Kidney (tissue), 14 donors: ENCODE data around the gene SLC4A4. TPM values are rescaled to one million over a fixed set of nuclear protein-coding genes. Genes with fewer than 3 reads are reported as not detected.

Source experiments
- DNase-seq, 5 donors: peaks; one replicate each; pipeline ENCODE4 v3.0.0-alpha.2; 2013 to 2020
- FAIRE-seq: peaks from 2 replicates; lab custom pipeline; 2012; peaks lifted over from hg19 to GRCh38; lab: Jason Lieb, UNC
- H3K27ac ChIP-seq, 2 donors: one replicate each; pipeline ENCODE4 v1.7.0; 2013; ENCODE audit warnings: low read depth in 2 of 2, low read length in 2 of 2, inconsistent platforms in 1 of 2
- H3K27me3 ChIP-seq: one replicate; pipeline ENCODE4 v1.7.1; 2013; ENCODE audit warnings: low read length, inconsistent platforms; ENCODE audit not compliant: control insufficient read depth, insufficient read depth
- H3K36me3 ChIP-seq, 3 donors: one replicate each; pipeline versions ENCODE4 v1.7.0 to v1.7.1; 2013; ENCODE audit warnings: low read length in 3 of 3, control low read depth in 1 of 3, inconsistent platforms in 1 of 3; ENCODE audit not compliant: insufficient read depth in 3 of 3, control insufficient read depth in 2 of 3
- H3K4me1 ChIP-seq, 3 donors: one replicate each; pipeline versions ENCODE4 v1.7.0 to v1.7.1; 2013; ENCODE audit warnings: low read length in 3 of 3, inconsistent platforms in 1 of 3, low read depth in 1 of 3; ENCODE audit not compliant: control insufficient read depth in 2 of 3, insufficient read depth in 2 of 3
- H3K4me3 ChIP-seq, 3 donors: one replicate each; pipeline versions ENCODE4 v1.7.0 to v1.8.1; 2013; ENCODE audit warnings: low read length in 3 of 3, control low read depth in 1 of 3, inconsistent platforms in 1 of 3
- H3K9ac ChIP-seq, 3 donors: one replicate each; pipeline versions ENCODE4 v1.7.0 to v1.7.1; 2013; ENCODE audit warnings: low read length in 3 of 3, control low read depth in 1 of 3, inconsistent platforms in 1 of 3
- H3K9me3 ChIP-seq, 3 donors: one replicate each; pipeline versions ENCODE4 v1.7.0 to v1.7.1; 2013; ENCODE audit warnings: low read length in 3 of 3, control low read depth in 1 of 3, inconsistent platforms in 1 of 3; ENCODE audit not compliant: control insufficient read depth in 2 of 3, insufficient read depth in 1 of 3
- intact Hi-C: fragments of 100-400 bp; cut with DNase I; formaldehyde crosslinking; loops from one replicate; pipeline ENCODE4 v1.11.1; 2022
- polyA plus RNA-seq: library from polyadenylated mRNA; stranded (reverse); fragments of 350-450 nt; fragmentation: Illumina TruSeq; extraction: RNeasy Lipid Tissue Mini Kit (QIAGEN cat#74804); gene quantifications from one replicate; pipeline ENCODE4 v1.2.3, GENCODE V29; 2014; ENCODE audit warnings: low read depth, low replicate concordance; ENCODE audit not compliant: insufficient read depth
- total RNA-seq: library from RNA; stranded (reverse); fragmentation: NEBNext Ultra II Directional; extraction: Animal tissue kit (Norgen Biotek cat#: 25700); gene quantifications from one replicate; pipeline ENCODE4 v1.2.1, GENCODE V29; 2021
- TF ChIP-seq, protein P1 (sequence below): IDR thresholded peaks from 3 replicates; pipeline ENCODE4 v1.5.1; 2012; ENCODE audit warnings: mild to moderate bottlenecking, moderate library complexity, borderline replicate concordance; ENCODE audit not compliant: insufficient read depth; ENCODE audit errors: extremely low read depth
- donor health status: control.
- donor health status: control.
- donor health status: control.
- donor health status: control.
- donor health status: control.
- donor health status: DM: yes; HTN: yes; CAD: no.
- donor health status: Normal renal cell carcinoma (clear cell type).

Gene SLC4A4
- total and polyA plus RNA-seq, 2 donors from 2014 or later, result 37.1 to 56.5 TPM

DNA sequence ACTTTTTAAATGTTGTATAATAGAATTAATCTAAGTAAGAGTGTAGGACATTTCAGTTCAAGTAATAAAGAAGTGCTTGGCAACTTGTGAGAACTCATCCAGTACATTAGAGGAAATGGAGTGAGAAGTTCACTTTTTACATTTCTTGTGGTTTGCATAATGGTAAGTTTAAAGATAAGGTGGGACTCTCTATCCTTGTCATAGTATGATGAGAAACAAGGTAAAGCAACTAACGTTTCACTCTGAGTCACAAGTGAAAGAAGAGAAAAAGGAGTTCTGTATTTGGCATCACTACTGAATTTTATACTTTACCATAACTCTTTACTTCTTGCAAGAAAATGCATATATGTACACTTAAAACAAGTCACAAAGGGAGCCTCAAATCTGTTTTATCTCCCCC, 219.4 kb downstream of the SLC4A4 start:
- Histone ChIP-seq H3K27me3 (no peaks in the 10 kb centered on the region), H3K9me3 (no peaks in the 10 kb centered on the region), H3K27ac (no peak overlapping the region), H3K9ac (no peak overlapping the region), H3K4me1 (no peaks in the 10 kb centered on the region), H3K36me3 (peaks cover 3 to 12% (median 3%) of the 10 kb centered on the region in 3 donors), H3K4me3 (no peak overlapping the region)
- TF ChIP-seq, protein P1, sequence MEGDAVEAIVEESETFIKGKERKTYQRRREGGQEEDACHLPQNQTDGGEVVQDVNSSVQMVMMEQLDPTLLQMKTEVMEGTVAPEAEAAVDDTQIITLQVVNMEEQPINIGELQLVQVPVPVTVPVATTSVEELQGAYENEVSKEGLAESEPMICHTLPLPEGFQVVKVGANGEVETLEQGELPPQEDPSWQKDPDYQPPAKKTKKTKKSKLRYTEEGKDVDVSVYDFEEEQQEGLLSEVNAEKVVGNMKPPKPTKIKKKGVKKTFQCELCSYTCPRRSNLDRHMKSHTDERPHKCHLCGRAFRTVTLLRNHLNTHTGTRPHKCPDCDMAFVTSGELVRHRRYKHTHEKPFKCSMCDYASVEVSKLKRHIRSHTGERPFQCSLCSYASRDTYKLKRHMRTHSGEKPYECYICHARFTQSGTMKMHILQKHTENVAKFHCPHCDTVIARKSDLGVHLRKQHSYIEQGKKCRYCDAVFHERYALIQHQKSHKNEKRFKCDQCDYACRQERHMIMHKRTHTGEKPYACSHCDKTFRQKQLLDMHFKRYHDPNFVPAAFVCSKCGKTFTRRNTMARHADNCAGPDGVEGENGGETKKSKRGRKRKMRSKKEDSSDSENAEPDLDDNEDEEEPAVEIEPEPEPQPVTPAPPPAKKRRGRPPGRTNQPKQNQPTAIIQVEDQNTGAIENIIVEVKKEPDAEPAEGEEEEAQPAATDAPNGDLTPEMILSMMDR, result no peak
- DNase-seq (no peak), FAIRE-seq (no peak)
- intact Hi-C loops, result no loop called here

DNA sequence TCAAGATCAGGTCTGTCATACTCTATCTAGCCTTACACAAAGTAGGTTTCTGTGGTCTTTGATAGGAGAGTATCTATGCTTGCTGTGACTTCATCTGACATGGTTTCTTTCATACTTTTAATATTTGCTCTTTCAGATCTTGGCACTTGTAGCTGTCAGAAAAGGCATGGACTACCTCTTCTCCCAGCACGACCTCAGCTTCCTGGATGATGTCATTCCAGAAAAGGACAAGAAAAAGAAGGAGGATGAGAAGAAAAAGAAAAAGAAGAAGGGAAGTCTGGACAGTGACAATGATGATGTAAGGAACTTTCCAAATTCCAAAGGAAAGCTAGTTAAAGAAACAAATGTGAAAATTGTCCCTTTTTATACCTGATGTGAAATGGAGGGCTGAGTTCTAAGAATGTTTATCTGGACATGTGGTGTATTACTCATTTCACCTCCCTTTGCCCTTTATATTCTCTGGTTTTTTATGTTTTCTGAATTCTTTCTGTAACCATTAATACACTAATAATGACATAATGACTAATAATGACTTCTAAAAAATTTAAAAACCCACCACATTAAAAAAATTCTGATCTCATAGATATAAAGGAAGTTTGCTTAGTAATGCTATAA, 221.2 kb downstream of the SLC4A4 start:
- TF ChIP-seq, protein P1, result no peak
- no peak overlapping the region for H3K27ac ChIP-seq
- intact Hi-C loops, result no loop called here
- peaks cover 3 to 17% (median 3%) of the 10 kb centered on the region in 3 donors for H3K36me3 ChIP-seq
- H3K4me3 ChIP-seq, result no peak overlapping the region
- no peak overlapping the region for H3K9ac ChIP-seq
- no peaks in the 10 kb centered on the region for H3K4me1 ChIP-seq
- DNase-seq, result no peak
- no peaks in the 10 kb centered on the region for H3K27me3 ChIP-seq
- H3K9me3 ChIP-seq, result no peaks in the 10 kb centered on the region
- no peak for FAIRE-seq

DNA sequence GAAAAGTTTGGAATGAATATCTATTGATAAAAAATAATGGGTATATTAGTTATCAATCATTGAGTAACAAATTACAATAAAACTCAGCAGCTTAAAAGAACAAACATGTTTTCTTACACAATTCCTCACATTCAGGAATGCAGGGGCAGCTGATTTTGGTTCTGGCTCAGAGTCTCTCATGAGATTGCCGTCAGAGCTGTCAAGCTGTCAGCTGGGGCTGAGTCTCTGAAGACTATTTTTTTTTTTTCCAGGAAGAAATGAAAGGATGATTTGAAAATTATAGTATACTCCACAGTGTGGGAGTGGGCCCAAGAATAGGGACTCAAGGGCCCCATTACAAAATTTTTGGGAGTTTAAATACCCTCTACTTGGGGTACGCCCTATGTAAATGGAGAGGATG, 226.0 kb downstream of the SLC4A4 start:
- H3K9me3 ChIP-seq, result no peaks in the 10 kb centered on the region
- no peaks in the 10 kb centered on the region for H3K4me1 ChIP-seq
- TF ChIP-seq, protein P1, result no peak
- DNase-seq, result no peak
- H3K27me3 ChIP-seq, result no peaks in the 10 kb centered on the region
- no peak overlapping the region for H3K27ac ChIP-seq
- intact Hi-C loops, result no loop called here
- H3K9ac ChIP-seq, result no peak overlapping the region
- peaks cover 0 to 19% (median 5%) of the 10 kb centered on the region in 3 donors for H3K36me3 ChIP-seq
- FAIRE-seq, result no peak
- no peak overlapping the region for H3K4me3 ChIP-seq

DNA sequence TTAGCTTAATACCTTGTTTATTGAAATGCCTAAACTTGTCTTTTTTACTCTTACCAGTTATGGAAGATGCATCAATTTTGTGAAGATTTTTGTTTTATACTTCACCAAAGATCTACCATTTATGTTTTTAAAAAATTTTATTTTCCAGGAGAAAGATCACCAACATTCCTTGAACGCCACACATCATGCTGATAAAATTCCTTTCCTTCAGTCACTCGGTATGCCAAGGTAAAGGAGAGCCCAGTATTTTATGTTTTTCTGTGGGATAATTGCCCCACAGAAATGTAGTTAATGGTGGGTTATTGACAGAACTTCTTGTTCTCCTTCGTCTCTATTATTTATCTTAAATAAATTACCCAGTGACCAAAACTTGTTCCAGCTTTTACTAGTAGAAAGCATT, 228.0 kb downstream of the SLC4A4 start:
- TF ChIP-seq, protein P1, result no peak
- H3K4me3 ChIP-seq, result no peak overlapping the region
- no peak for DNase-seq
- H3K36me3 ChIP-seq, result peaks cover 0 to 25% (median 10%) of the 10 kb centered on the region in 3 donors
- FAIRE-seq, result no peak
- H3K9ac ChIP-seq, result no peak overlapping the region
- no peak overlapping the region for H3K27ac ChIP-seq
- H3K4me1 ChIP-seq, result no peaks in the 10 kb centered on the region
- no peaks in the 10 kb centered on the region for H3K9me3 ChIP-seq
- no peaks in the 10 kb centered on the region for H3K27me3 ChIP-seq
- intact Hi-C loops, result no loop called here
